CD4-positive, alpha-beta T cell treated with Interferon gamma for 1 hour (primary cell): ENCODE measurements around the gene KDM2A.
A peak's percentile ranks its signal among the peaks of the same experiment; 100 is the strongest.
"Not testable (repeated sequence)": the region's sequence is repeated elsewhere in the genome, so short reads cannot be mapped to it uniquely, and the experiment has no call there.

Experiments used
- DNase-seq: peaks from one replicate; pipeline ENCODE4 v3.0.0-alpha.2; 2020

The KDM2A gene

GRCh38 chr11:67239783-67240575 lies 120.9 kb downstream of the KDM2A start:
- peak; percentile 98 for DNase-seq

DNA sequence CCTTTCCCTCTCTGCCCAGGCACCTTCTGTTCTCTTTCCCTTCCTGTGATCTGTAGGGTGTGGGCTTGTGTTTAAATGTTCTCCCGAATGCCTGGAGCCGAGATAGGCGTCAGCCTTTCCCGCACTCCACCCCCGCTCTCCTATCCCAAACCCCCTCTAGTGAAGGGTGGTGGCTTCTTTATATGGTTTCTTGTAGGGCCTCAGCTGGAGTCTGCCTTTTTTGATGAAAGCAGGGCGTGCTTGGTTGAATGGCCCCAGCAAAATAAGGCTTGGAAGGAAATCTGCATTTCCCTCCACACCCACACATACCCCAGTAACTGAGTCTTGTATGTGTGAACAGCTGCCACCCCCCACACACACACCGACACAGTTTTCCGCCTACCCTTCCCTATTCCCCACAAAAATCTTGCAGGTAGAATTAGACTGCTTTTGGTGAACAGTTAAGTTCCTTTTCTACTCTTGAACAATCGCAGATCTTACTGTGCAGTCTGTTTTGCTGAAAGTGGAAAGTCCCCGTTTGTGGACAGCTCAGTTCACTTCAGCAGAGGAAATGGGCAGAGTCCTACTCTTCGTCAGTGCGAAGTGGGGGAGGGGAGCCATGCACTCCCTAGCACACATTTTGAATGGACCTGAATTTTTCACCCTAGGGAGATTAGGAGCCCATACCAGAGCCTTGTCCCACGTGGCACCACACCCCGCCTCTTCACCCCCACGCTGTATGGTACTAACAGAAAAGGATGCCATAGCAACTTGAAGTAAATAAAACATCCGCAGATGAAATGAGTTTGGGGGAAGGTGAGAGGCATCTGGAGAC lies 121.7 kb downstream of the KDM2A start:
- DNase-seq: peak; percentile 91

DNA sequence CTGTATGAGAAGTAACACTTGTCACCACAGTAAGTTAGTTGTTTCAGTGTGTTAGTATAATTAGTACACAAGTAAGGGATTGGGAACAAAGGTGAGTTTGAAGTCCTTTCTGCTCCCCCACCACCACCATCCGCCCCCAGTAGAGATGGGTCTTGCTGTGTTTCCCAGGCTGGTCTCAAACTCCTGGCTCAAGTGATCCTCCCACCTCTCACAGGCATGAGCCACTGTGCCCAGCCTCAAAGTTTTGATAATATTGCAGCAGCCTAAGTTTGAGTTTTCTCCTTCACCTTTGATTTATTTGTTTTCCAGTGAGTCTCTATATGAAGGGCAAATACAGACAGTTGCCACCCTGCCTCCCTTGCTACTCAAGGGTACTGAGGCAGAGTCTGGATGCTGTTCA lies 123.5 kb downstream of the KDM2A start:
- DNase-seq: no peak

- no peak for DNase-seq
Observed at GRCh38 chr11:67243051-67243450, 124.0 kb downstream of the KDM2A start.

GRCh38 chr11:67245046-67245445 lies 126.0 kb downstream of the KDM2A start:
- no peak for DNase-seq

GRCh38 chr11:67247946-67248550 lies 129.0 kb downstream of the KDM2A start:
- no peak for DNase-seq

- no peak for DNase-seq
Observed at GRCh38 chr11:67248653-67249052, 129.6 kb downstream of the KDM2A start.

GRCh38 chr11:67250059-67251043 lies 131.3 kb downstream of the KDM2A start:
- no peak for DNase-seq

DNA sequence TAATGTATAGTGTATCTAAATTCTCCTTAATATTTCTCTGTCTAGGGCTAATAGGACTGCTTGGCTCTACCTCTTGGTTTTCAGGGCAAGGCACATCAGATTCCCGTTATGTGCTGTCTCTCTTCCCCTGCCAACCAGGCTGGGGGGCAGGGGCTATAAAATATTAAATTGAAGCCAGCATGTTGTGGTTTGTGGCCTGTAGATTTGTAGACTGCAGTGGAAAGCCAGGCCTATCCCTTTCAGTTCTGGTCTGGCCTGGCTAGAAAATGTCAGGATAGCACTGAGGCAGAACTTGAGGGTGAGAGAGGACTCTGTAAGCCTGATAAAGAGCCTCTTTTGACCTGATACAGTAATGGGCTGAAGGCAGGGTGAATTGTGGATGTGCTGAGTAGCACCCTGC lies 132.8 kb downstream of the KDM2A start:
- DNase-seq: no peak

DNA sequence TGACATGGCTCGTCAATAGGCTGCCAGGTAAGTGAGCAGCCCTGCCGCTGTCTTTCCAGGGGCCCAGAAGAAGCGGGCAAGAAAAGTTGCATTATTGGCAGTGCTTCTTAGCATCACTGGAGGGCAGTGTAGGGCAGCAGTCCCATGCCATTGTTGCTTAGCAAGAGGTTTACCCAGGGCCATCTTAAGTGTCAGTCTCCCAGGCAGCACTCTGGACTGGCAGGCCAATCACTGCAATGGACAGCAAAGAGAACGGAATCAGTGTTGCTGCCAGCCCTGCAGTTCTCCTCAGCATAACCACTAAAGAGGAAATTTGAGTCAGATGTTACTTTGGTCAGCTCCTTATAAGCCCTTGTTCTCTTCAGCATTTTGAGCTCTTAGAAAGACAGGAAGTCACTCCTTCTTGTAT lies 133.8 kb downstream of the KDM2A start:
- DNase-seq: peak; percentile 48

DNA sequence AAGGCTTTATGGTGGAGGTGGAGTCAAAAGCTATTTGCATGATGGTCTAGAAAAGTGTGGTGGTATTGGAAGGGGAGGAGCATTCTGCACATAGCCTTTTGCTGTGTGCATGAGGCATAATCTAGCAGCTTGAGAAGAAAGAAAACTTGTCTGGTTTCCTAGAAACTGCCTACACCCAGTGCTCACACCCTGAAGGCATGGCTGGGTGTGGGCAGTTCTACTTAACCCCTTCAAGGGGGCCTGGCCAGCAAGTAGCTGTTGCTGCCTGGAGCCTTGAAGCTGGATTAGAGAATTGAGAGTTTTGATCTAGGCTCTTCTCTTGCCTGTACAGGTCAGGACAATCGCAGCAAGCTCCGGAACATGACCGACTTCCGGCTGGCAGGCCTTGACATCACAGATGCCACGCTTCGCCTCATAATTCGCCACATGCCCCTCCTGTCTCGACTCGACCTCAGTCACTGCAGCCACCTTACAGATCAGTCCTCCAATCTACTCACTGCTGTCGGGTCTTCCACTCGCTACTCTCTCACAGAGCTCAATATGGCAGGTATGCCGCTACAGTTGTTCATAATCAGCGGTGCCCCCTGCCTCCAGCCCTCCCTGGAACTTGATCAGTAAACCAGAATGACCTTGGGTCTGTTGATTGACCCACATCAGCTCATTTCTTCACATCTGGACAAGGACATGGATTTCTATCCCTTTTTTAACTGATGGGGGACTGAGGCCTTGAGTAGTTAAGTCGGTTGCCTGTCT lies 135.0 kb downstream of the KDM2A start:
- DNase-seq: no peak

DNA sequence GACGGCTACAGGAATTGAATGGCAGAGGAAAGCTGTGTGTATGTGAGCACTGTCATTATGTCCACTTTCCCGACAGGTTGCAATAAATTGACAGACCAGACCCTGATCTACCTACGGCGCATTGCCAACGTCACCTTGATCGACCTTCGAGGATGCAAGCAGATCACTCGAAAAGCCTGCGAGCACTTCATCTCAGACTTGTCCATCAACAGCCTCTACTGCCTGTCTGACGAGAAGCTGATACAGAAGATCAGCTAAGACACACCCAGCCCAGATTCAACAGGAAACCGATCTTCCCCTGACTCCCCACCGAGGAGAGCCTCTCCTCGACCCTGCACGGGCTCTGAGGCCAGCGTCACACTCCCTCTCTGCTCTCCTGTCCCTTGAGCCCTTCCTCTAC lies 135.7 kb downstream of the KDM2A start:
- no peak for DNase-seq

DNA sequence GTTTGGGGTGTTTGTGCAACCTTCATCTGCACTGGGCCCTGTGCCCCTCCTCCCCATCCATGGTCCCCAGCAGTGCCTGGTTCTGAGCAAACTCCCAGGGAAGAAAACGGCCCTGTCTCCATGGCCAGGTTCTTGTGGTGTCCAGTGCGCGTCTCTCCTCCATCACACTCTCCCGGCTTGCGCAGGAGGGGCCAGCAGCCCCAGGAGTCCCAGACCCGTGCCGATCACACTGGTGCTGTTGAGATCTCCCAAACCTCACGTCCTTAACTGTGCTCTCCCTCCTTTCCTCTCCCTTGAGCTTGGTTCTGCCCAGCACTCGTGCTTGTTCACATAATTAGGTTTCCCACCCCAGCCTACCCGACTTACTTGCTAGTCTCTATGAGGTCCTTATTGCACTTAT lies 136.3 kb downstream of the KDM2A start:
- DNase-seq: no peak

GRCh38 chr11:67255864-67256263 lies 136.8 kb downstream of the KDM2A start:
- no peak for DNase-seq

DNA sequence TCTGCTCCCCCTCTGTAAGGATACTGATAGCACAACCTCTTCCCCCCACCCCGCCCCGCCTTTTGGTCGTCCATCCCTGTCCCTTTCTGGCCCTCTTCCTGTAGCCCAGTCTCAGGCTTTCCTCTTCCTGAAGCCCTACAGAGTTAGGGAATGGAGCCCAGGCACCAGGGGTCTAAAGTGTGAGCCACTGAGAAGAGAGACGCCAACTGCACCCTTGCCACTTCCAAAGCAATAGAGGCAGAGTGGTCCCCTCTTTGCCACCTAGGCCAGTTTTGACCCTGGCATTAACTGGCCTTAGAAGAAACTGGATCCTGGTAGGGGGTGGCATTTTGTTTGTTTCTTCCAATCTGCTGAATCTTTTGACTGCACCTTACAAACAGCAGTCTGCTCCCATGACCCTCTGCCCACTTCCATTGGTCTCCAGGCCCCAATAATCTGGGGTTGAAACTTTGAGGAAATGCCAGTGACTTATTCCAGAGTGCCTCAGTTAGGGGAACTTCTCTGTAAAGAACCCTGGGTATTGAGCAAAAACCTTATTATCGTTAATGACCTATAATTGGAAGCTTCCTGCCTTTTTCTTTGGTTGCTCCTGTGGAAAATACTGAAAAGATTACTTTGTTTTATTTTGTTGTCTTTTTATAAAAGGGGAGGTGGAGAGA lies 137.5 kb downstream of the KDM2A start:
- DNase-seq: no peak

DNA sequence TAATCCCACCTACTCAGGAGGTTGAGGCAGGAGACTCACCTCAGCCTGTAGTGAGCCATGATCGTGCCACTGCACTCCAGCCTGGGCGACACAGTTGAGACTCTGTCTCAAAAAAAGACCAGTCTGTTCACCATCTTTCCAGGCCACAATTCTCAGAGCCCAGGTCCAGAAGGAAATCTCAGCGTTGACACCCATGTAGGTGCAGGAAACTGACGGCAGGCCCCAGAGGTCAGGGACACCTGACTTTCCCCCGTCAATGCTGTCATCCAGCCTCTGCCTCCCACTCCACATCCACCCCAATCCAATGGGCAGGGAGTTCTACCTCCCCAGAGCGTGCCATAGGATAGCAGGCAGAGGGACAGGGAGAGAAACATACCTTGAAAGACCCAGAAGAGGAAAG lies 141.3 kb downstream of the KDM2A start:
- no peak for DNase-seq

GRCh38 chr11:67260885-67261639 lies 142.0 kb downstream of the KDM2A start:
- DNase-seq: not testable (repeated sequence)

DNA sequence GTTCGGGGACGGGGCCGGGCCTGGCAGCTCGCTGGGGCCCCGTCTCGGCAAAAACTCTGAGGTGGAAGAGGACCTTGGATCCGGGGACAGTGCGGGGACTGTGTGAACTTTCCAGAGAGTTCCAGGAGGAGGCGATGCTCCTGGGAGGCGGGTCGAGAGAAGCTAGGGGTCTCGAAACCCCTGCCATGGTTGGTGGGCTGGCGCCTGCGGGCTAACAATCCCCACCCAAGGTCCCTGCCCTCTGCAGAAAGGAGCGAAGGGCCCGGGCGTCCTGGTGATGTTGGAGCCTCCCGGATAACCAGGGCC lies 142.5 kb downstream of the KDM2A start:
- no peak for DNase-seq

GRCh38 chr11:67261946-67262681 lies 143.1 kb downstream of the KDM2A start:
- DNase-seq: no peak
